K562 (cell line): ENCODE results near the gene ANXA9. TPM values are rescaled to one million over a fixed set of nuclear protein-coding genes. Genes with fewer than 3 reads are reported as not detected.

Source experiments
- IRF2 ChIP-seq: sonication (generic); formaldehyde crosslinking; IDR thresholded peaks from 2 replicates; pipeline ENCODE4 v1.8.1; 2022; ENCODE audit warnings: mild to moderate bottlenecking, missing genetic modification reagents
- KDM5B ChIP-seq: fragments of 200-600 bp; sonication (generic); IDR thresholded peaks from 2 replicates; pipeline ENCODE4 v1.6.1; 2012; ENCODE audit warnings: low read depth, mild to moderate bottlenecking, moderate library complexity, low read length, control low read depth, inconsistent platforms; ENCODE audit not compliant: insufficient replicate concordance
- KLF10 ChIP-seq: fragments of 250-450 bp; sonication (Bioruptor Pico); IDR thresholded peaks from 2 replicates; pipeline ENCODE4 v1.6.1; 2021; ENCODE audit warnings: matching md5 sums
- MEF2A ChIP-seq: IDR thresholded peaks from 2 replicates; pipeline ENCODE4 v1.6.1; 2011; ENCODE audit warnings: low read depth, mild to moderate bottlenecking, low read length, moderate library complexity; ENCODE audit not compliant: control insufficient read depth
- POLR2H ChIP-seq: IDR thresholded peaks from 2 replicates; pipeline ENCODE4 v1.6.1; 2016; ENCODE audit warnings: missing genetic modification characterization, low read depth, mild to moderate bottlenecking, control low read depth, missing compliant biosample characterization, moderate library complexity
- TCF15 ChIP-seq: fragments of 250-450 bp; sonication (Bioruptor Pico); IDR thresholded peaks from 2 replicates; pipeline ENCODE4 v1.8.0; 2022; ENCODE audit warnings: moderate library complexity, mild to moderate bottlenecking, inconsistent platforms
- TEAD4 ChIP-seq, 2 experiments: sonication (generic) in 1 of 2; formaldehyde crosslinking in 1 of 2; IDR thresholded peaks; 2 replicates each; pipeline versions ENCODE4 v1.6.1 to v1.8.0; 2012 to 2022; ENCODE audit warnings: borderline replicate concordance in 1 of 2, inconsistent platforms in 1 of 2, low read length in 1 of 2, mild to moderate bottlenecking in 1 of 2, missing genetic modification reagents in 1 of 2
- ZBTB17 ChIP-seq: fragments of 450-650 bp; formaldehyde crosslinking; IDR thresholded peaks from 2 replicates; pipeline ENCODE4 v1.4.0; 2020; ENCODE audit warnings: mild to moderate bottlenecking
- ZNF277 ChIP-seq: fragments of 250-450 bp; sonication (Bioruptor Pico); IDR thresholded peaks from 2 replicates; pipeline ENCODE4 v1.8.0; 2022; ENCODE audit warnings: inconsistent platforms, mild to moderate bottlenecking, moderate library complexity, borderline replicate concordance
- ZNF431 ChIP-seq: sonication (generic); formaldehyde crosslinking; IDR thresholded peaks from 2 replicates; pipeline ENCODE4 v1.8.0; 2022; ENCODE audit warnings: mild to moderate bottlenecking, missing genetic modification reagents
- ZNF512 ChIP-seq: IDR thresholded peaks from 2 replicates; pipeline ENCODE4 v1.6.1; 2016; ENCODE audit warnings: missing genetic modification characterization, missing compliant biosample characterization
- ZNF551 ChIP-seq: fragments of 250-450 bp; sonication (Bioruptor Pico); IDR thresholded peaks from 2 replicates; pipeline ENCODE4 v1.5.0; 2021; ENCODE audit warnings: mild to moderate bottlenecking, moderate library complexity
- ZNF561 ChIP-seq: fragments of 450-650 bp; formaldehyde crosslinking; conservative IDR thresholded peaks from 2 replicates; pipeline ENCODE4 v1.4.0; 2020; ENCODE audit warnings: mild to moderate bottlenecking, moderate library complexity
- ZNF76 ChIP-seq: fragments of 250-450 bp; sonication (Bioruptor Pico); IDR thresholded peaks from 2 replicates; pipeline ENCODE4 v1.4.0; 2020; ENCODE audit warnings: mild to moderate bottlenecking, moderate library complexity, borderline replicate concordance
- polyA plus RNA-seq, 8 experiments: library from polyadenylated mRNA; depleted of rRNA in 4 of 8; stranded (reverse) in 5 of 8; unstranded in 3 of 8; fragments of >200 nt; fragmentation: Nextera tagmentation in 2 of 8; fragmentation: Illumina TruSeq in 1 of 8; extraction: Ambion mirVana in 2 of 8; extraction: Trizol in 1 of 8; gene quantifications; 2 replicates each; pipeline versions ENCODE4 v1.2.1 to v1.2.3, GENCODE V29; 2011 to 2014; ENCODE audit warnings: inconsistent platforms in 1 of 8, missing spikeins in 1 of 8
- total RNA-seq, 7 experiments: library from RNA; depleted of rRNA in 6 of 7; stranded (reverse); fragments of >200 nt in 6 of 7; fragmentation: Illumina TruSeq in 2 of 7; extraction: Trizol in 2 of 7; gene quantifications; 2 replicates each; pipeline versions ENCODE4 v1.2.1 to v1.2.3, GENCODE V29; 2011 to 2021; ENCODE audit warnings: low replicate concordance in 1 of 7

Gene ANXA9
- total and polyA plus RNA-seq, 9 of the 15 experiments (the other 6 are each of a cell fraction or from before 2014, with no cell fraction given): 0.24 to 1.6 (median 0.57) TPM

- TF ChIP-seq ZNF277: no peak
- no peak for TF ChIP-seq ZBTB17 (CRISPR knock-in tag)
- TF ChIP-seq KDM5B: no peak
- TF ChIP-seq TCF15: no peak
- no peak for TF ChIP-seq ZNF431 (CRISPR knock-in tag)
- TF ChIP-seq ZNF561 (CRISPR knock-in tag): no peak
- no peak for TF ChIP-seq ZNF551 (CRISPR knock-in tag)
- TF ChIP-seq TEAD4 (IDR thresholded peaks at IDR 0.05; ENCODE audit: low read length): no peak
- TF ChIP-seq TEAD4 (CRISPR knock-in tag; IDR thresholded peaks at IDR 0.05; ENCODE audit: borderline replicate concordance): no peak
- TF ChIP-seq IRF2: no peak
- TF ChIP-seq ZNF76: no peak
- no peak for TF ChIP-seq POLR2H (tag)
- no peak for TF ChIP-seq ZNF512
- no peak for TF ChIP-seq KLF10
- no peak for TF ChIP-seq MEF2A
Observed at GRCh38 chr1:150992626-150993025, 10.5 kb downstream of the ANXA9 start (continued).
